Islet precursor cell (in vitro differentiated cells): ENCODE data around the gene CNTN5.
A peak's percentile ranks its signal among the peaks of the same experiment; 100 is the strongest.

Experiments used
- DNase-seq: peaks from one replicate; pipeline ENCODE4 v3.0.0-alpha.2; 2018

The CNTN5 gene

DNA sequence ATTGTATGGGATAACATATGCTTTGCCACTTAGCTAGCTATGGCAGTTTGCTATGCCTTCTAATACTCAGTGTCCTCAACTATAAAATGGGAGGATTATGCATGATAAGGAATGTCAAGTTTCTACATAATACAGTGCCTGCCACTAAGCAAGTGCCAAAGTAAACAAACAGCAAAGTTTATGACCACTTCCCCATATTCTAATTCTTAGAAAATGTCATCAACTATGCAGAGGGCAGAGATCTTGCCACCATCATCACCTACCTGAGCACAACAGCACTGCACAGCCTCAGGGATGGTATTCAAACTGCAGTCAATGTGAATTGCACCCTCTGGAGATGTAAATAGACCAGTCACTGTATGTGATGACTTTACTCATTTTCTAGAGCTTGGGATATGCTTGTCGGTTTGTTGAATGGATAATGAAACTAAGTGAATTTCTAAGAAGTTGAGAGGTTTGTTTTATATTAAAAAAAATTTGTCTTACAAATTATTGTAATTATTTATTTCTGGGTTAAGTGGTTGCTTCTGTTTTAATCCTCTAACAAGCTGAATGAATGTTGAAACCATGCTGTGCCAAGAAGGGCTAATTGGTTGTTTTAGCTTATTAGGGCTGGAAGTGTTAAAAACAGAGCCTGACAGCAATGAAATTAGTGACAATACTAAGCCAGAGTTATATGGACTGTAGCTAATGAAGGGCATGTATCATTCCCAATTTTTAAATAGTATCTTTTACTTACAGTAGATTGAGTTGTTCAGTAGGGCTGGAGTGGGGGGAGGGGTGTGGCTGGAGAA lies 398.4 kb downstream of the CNTN5 start:
- peak; percentile 45 for DNase-seq

- no peak for DNase-seq
Observed at GRCh38 chr11:99419991-99420390, 399.2 kb downstream of the CNTN5 start.

DNA sequence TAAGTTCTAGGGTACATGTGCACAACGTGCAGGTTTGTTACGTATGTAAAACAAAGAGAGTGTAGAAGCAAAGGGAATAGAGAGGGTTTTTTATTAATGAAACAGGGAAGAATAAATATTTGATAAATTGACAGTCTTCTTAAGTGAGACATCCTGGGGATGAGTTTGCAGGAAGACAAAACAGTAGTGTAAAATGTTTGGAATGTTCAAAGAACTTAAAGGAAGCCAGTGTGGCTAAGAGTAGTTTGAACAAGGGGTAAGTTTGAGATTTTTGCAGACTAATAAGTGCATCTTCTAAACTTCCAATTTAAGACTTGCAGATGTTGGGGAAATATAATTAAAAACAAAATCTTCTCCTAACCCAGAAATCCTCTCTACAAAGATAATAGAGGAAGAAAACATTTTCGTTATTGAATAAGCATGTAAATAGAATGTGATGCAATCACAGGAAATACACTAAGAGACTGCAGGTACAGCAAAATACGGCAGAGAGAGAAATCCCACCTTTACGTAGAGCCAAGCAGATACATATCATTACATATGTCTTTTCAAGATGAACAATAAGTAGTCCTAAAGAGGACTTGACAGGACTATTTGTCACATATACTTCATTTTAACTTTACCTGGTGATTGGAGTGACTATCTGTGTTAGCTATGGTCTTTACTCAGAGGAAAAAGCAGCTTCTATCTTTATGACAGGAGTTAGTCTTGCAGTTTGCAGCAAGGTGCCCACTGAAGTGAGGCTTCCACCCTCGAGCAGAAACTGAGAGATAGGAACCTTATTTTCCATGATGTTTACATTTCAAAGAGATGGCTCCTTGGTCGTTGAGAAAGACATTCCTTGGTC lies 402.1 kb downstream of the CNTN5 start:
- no peak for DNase-seq

GRCh38 chr11:99423428-99423983 lies 402.8 kb downstream of the CNTN5 start:
- DNase-seq = no peak

GRCh38 chr11:99424313-99425084 lies 403.8 kb downstream of the CNTN5 start:
- peak; percentile 46 for DNase-seq

DNA sequence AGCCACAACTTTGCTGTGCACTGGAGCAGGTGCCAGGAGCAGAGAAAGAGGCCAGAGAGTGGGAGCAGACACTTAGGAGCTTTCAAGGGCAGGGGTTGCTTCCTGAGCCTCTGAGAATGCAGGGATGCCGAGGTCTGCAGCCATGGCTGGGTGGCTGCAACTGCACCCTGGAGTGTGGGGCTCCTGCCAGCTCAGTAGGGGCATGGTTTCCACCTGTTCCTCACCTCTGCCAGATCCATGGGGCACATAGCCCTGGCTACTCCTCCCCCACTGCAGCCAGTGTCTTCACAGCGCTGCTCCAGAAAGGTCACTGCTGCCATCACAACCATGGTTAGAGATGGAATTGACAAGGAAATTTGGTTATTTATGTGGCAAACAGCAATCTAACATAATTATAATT lies 404.8 kb downstream of the CNTN5 start:
- no peak for DNase-seq

- DNase-seq = no peak
Observed at GRCh38 chr11:99432677-99433076, 411.9 kb downstream of the CNTN5 start.

DNA sequence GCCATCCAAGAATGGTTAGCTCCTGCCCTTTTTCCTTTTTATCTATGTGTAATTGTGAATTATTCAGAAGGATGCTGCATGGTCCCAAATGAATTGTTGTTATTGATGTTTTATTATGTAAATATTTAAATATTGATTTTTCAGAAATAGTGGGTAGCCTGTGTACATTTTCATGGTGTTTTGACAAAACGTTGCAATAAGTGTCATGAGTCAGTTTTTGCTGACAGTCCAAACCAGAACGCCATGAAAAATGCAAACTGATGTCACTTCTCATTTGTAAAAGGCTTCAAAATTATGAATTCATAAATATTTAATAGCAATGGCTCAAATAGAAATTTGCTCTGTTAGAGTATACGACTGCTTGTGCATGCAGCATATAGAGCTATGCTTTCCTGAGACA lies 422.5 kb downstream of the CNTN5 start:
- no peak for DNase-seq

DNA sequence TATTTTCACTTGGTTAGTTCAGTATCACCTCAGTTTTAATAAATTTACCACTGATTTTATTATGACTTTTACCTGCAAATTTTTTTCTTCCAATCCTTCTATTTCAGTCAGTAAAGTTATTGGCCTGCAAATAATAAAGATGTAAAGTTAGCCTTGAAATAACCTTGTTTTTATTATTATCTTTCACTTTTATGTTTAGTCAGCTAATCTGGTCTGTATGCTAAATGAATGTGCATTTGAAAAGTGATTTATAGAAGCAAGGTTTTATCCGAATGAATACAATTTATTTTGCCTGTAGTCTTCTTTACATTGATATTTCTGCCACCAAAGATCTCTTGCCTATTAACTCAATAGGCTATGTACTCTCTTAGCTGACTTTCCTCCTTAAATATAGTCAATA lies 425.7 kb downstream of the CNTN5 start:
- no peak for DNase-seq

DNA sequence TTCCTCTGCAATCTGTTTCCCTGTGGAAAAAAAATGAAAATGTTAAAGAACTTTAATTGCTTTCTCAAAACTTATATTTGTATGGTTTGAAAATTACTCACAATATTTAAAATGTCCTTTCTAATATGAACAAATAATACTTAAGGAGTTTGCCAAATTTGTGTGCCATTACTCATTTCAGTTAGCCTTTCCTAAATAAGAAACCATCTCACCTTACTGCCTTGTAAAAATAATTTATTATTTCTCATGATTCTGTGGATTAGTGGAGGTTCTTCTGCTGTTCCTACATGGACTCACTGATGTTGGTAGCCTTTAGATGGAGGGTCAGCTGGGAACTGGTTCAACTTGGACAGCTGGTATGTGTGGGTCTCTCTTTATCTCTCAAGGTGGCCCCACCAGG lies 428.6 kb downstream of the CNTN5 start:
- DNase-seq = no peak

DNA sequence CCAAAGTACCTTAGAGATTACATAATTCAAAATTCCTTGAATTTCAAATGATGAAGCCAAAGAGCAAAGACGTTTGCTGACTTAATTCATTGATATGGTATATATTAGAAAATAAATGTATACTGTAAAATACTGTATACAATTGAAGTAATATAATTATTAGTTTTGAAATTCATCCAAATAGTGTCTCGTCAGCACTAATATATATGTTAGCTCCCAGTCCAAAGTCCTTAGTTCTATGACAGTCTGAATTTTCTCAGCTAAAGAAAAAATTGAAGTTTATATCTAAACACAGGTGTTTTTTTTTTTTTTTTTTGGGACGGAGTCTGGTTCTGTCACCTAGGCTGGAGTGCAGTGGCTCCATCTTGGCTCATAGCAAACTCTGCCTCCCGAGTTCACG lies 431.3 kb downstream of the CNTN5 start:
- no peak for DNase-seq

DNA sequence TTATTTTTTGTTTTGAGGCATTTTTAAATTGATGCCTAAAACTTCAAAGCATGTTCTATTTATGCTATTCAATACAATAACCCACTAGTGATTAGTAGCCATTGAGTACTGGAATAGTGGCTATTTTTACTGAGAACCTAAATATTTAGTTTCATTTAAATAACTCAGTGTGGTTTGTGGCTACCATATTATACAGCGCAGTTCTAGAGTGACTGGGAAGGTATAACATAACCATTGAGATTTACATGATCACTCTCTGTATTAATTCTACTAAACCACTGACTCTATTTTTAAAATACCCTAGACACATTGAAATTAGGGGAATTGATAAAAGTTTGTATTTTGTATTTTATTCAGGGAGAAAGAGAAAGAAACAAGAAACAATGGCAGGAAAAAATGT lies 441.2 kb downstream of the CNTN5 start:
- no peak for DNase-seq

GRCh38 chr11:99464985-99465384 lies 444.2 kb downstream of the CNTN5 start:
- no peak for DNase-seq

GRCh38 chr11:99489581-99489980 lies 468.8 kb downstream of the CNTN5 start:
- no peak for DNase-seq

DNA sequence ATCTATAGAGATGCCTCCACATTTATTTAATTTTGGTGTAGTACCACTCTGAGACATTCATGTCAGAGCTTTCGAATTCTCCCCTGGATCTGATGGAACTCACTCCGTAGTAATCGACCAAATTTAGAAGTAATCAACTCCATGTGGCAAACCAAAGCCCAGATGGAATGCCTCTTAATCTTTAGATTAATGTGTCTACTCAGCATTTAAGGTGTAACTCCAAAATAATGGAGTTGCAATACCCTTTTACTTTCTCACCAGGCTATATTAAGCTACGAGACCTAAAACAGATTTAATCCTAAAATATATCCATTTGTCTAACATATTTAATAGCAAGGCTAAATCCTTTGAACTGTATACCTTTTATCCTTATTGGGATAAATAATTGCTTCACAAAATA lies 473.3 kb downstream of the CNTN5 start:
- DNase-seq = no peak

DNA sequence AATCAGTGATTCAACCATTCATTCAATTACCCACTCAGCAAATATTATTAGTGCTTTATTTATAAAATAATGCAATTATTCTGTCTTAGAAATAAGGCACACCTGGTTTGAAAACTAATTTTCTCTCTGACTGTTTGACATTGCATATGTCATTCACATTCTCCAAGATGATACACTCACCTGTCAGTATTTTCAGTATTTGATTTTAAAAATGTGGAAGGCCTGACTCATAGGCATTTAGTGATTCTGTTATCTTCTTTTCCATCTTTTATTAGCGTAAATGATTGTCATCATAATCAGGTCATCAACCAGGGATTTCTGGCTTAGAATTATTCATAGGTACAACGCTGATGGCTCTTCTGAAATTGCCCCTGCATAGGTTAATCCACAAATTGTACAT lies 480.9 kb downstream of the CNTN5 start:
- DNase-seq = no peak

- DNase-seq = no peak
Observed at GRCh38 chr11:99505316-99505715, 484.6 kb downstream of the CNTN5 start.

DNA sequence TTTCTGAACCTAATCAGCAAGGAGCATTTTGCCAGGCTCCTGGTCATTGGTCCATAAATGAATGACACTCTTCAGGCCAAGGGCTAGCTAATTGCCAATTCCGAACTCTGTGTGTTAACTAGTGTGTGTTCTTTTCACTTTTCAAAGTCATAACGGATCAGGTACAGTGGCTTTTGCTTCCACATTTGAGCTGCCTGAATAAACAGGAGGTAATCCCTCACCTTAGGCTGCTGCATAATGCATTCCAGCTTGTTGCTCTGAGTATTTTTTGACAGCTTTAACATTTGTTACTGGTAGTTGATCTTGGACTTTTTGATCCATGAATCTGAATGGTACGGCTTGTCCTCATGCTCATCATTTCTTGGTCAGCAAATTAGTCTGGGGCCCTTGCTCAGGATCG lies 485.1 kb downstream of the CNTN5 start:
- DNase-seq = no peak

DNA sequence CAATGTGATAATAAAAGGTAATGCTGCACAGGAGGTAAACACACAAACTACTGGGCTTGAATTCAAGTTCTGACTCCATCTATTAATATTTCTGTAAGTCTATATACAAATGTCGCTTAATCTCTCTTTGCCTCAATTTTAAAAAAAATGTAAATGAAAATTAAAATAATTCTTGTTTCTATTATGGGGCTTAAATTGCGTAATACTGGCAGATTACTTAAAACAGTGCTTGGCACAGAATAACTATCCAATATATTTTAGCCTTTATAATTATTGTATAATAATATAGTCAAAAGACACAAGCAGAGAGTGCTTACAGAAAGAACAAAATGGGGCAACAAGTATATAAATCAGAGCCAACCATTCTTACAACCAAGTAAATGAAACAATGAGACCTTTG lies 489.1 kb downstream of the CNTN5 start:
- no peak for DNase-seq

DNA sequence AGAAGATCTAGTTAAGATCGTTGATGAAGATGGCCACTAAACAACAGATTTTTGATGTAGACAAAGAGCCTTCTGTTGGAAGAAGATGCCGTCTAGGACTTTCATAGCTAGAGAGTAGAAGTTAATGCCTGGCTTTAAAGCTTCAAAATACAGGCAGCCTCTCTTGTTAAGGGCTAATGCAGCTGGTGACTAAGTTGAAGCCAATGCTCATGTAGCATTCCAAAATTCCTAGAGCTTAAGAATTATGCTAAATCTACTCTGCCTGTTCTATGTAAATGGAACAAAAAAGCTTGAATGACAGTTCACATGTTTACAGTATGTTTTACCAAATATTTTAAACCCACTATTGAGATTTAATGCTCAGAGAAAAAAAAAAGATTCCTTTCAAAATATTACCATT lies 492.6 kb downstream of the CNTN5 start:
- no peak for DNase-seq

GRCh38 chr11:99519095-99519494 lies 498.3 kb downstream of the CNTN5 start:
- no peak for DNase-seq

DNA sequence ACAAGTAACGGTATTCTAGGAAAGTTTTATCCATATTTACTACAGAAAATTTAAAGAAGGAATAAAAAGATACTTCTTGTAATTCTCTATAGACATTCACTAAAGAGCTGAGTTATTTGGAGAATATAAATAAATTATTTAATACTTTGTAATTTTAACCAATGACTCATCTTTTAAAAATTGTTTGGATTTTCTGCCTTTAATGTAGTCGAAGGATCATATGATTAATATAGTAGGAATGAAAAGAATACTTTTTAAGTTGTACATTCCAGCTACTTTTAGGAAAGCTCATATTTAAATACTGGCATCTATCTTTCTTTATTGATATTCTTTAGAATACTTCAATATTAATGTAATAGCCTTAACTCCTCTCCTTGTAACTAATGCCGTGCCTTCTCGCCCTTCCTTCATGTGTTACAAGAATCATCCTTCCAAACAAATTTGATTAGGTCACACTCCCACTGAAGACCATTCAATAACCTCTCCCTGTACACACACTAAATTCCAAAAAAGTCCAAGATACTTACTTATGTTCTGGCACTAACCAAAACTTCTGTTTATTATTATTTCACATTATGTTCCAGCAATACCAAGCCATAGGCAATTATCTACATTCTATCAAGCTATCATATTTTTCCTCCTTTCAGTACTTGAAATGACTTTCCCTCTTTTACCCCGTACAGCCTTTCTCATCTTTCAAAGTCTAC lies 501.9 kb downstream of the CNTN5 start:
- no peak for DNase-seq

DNA sequence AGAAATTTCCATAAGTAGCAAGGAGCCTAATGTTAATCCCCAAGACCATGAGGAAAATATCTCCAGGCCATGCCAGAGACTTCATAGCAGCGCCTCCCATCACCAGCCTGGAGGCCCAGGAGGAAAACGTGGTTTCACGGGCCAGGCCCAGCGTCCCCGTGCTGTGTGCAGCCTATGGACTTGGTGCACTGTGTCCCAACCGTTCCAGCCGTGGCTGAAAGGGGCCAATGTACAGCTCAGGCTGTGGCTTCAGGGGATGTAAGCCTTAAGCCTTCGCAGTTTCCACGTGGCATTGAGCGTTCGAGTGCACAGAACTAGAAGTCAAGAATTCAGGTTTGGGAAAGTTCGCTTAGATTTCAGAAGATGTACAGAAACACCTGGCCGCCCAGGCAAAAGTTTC lies 510.7 kb downstream of the CNTN5 start:
- DNase-seq = no peak
